HepG2 (cell line): Measurements from ENCODE around the gene RHBDD1. TPM values are rescaled to one million over a fixed set of nuclear protein-coding genes. Genes with fewer than 3 reads are reported as not detected.
A peak's percentile ranks its signal among the peaks of the same experiment; 100 is the strongest.

ENCODE experiments used
- ATAC-seq: fragments of 200-7000 bp; cut with Tn5 transposase; 3 replicates; pipeline ENCODE4 v1.9.1; 2020; ENCODE audit warnings: mild to moderate bottlenecking, moderate library complexity
- BruUV-seq: library from RNA; stranded (reverse); fragments of 400-500 nt; replicated peaks from 2 replicates; lab custom pipeline; 2021; lab: Mats Ljungman, UMichigan
- CTCF ChIA-PET: fragments of 300-600 bp; formaldehyde crosslinking; extraction: SDS; loops from one replicate; lab custom pipeline; 2021; ENCODE audit warnings: low total read pairs, inconsistent platforms, low intra/inter-chr PET ratio; lab: Yijun Ruan, JAX
- POLR2A ChIA-PET: fragments of 350-600 bp; sonication (Branson Sonifier 250); formaldehyde crosslinking; loops from one replicate; lab custom pipeline; 2020; ENCODE audit warnings: antibody characterized with exemption, inconsistent platforms; lab: Yijun Ruan, JAX
- DNase-seq: peaks from one replicate; pipeline ENCODE4 v3.0.0-alpha.2; 2015; ENCODE audit warnings: low spot score
- FAIRE-seq: peaks from 3 replicates; lab custom pipeline; 2011; peaks lifted over from hg19 to GRCh38; lab: Jason Lieb, UNC
- H2AFZ ChIP-seq: one replicate; pipeline ENCODE4 v1.6.1; 2011; ENCODE audit warnings: low read length, inconsistent platforms
- H3K27ac ChIP-seq: fragments of 300-600 bp; 3 replicates; pipeline ENCODE4 v1.8.0; 2011; ENCODE audit warnings: mixed run types, mild to moderate bottlenecking, mixed read lengths, low read length, inconsistent platforms; ENCODE audit not compliant: insufficient read depth; ENCODE audit errors: extremely low read length
- H3K27me3 ChIP-seq, 2 experiments: fragments of 200-600 bp in 1 of 2; 2 replicates in 1 of 2; 3 replicates in 1 of 2; pipeline versions ENCODE4 v1.6.0 to v1.8.0; 2011; ENCODE audit warnings: low read length in 2 of 2, mild to moderate bottlenecking in 2 of 2, moderate library complexity in 2 of 2, inconsistent platforms in 1 of 2; ENCODE audit not compliant: insufficient read depth in 2 of 2, control insufficient read depth in 1 of 2
- H3K36me3 ChIP-seq, 2 experiments: fragments of 200-600 bp in 1 of 2; replicated peaks in 1 of 2; 2 replicates in 1 of 2; 3 replicates in 1 of 2; pipeline versions ENCODE4 v1.5.1 to v1.8.0; 2011; ENCODE audit warnings: low read length in 2 of 2, inconsistent platforms in 1 of 2; ENCODE audit not compliant: insufficient read depth in 2 of 2, control insufficient read depth in 1 of 2
- H3K4me1 ChIP-seq: 2 replicates; pipeline ENCODE4 v1.5.1; 2012; ENCODE audit warnings: low read length, inconsistent platforms; ENCODE audit not compliant: insufficient read depth
- H3K4me2 ChIP-seq: 2 replicates; pipeline ENCODE4 v1.6.0; 2011; ENCODE audit warnings: low read depth, low read length, inconsistent platforms
- H3K4me3 ChIP-seq, 3 experiments: fragments of 200-600 bp in 1 of 3; sonication (generic), shearing (Covaris generic) in 1 of 3; replicated peaks in 1 of 3; 2 replicates each; pipeline ENCODE4 v1.5.1; 2011 to 2016; ENCODE audit warnings: low read length in 3 of 3, inconsistent platforms in 2 of 3, low read depth in 2 of 3, mild to moderate bottlenecking in 2 of 3, control low read depth in 1 of 3, mixed read lengths in 1 of 3; ENCODE audit not compliant: insufficient read depth in 1 of 3
- H3K79me2 ChIP-seq: one replicate; pipeline ENCODE4 v1.6.1; 2011; ENCODE audit warnings: low read length, inconsistent platforms; ENCODE audit not compliant: insufficient read depth
- H3K9ac ChIP-seq: 2 replicates; pipeline ENCODE4 v1.6.0; 2011; ENCODE audit warnings: mild to moderate bottlenecking, low read depth, low read length, inconsistent platforms; ENCODE audit not compliant: insufficient read depth
- H3K9me3 ChIP-seq: 2 replicates; pipeline ENCODE4 v1.5.1; 2012; ENCODE audit warnings: mild to moderate bottlenecking, low read length
- H4K20me1 ChIP-seq: 2 replicates; pipeline ENCODE4 v1.6.0; 2011; ENCODE audit warnings: inconsistent platforms, mild to moderate bottlenecking, low read length, moderate library complexity; ENCODE audit not compliant: insufficient read depth
- CENPT ChIP-seq: sonication (generic); formaldehyde crosslinking; IDR thresholded peaks from 2 replicates; pipeline ENCODE4 v1.8.0; 2022; ENCODE audit warnings: low read depth, mild to moderate bottlenecking, moderate library complexity, missing genetic modification reagents
- DZIP1 ChIP-seq: sonication (generic); formaldehyde crosslinking; IDR thresholded peaks from 2 replicates; pipeline ENCODE4 v1.5.0; 2020; ENCODE audit warnings: mild to moderate bottlenecking, missing genetic modification reagents
- MAF1 ChIP-seq: sonication (generic); formaldehyde crosslinking; IDR thresholded peaks from 2 replicates; pipeline ENCODE4 v1.5.0; 2020; ENCODE audit warnings: missing genetic modification reagents, borderline replicate concordance
- MAFF ChIP-seq: IDR thresholded peaks from 2 replicates; pipeline ENCODE4 v1.6.1; 2011; ENCODE audit warnings: low read depth, low read length, improper control_type of control experiment
- MAFK ChIP-seq, 2 experiments: IDR thresholded peaks in 1 of 2; conservative IDR thresholded peaks in 1 of 2; 2 replicates each; pipeline ENCODE4 v1.6.1; 2011; ENCODE audit warnings: improper control_type of control experiment in 2 of 2, low read length in 2 of 2
- SMYD3 ChIP-seq: sonication (generic); formaldehyde crosslinking; IDR thresholded peaks from 2 replicates; pipeline ENCODE4 v1.8.1; 2023; ENCODE audit warnings: mild to moderate bottlenecking, missing genetic modification reagents
- ZBTB39 ChIP-seq: sonication (generic); formaldehyde crosslinking; IDR thresholded peaks from 2 replicates; pipeline ENCODE4 v1.5.0; 2020; ENCODE audit warnings: missing genetic modification reagents
- WGBS: methylation state at CpG from one replicate; pipeline ENCODE4 v1.1.6; 2017; ENCODE audit warnings: low lambda C conversion rate; 5-methylcytosine and 5-hydroxymethylcytosine counted together
- in situ Hi-C: cut with HindIII; loops from 2 replicates; pipeline ENCODE4 v1.10.0; 2017; ENCODE audit warnings: low pct_unique_long_range_greater_than_20kb; ENCODE audit not compliant: extremely low pct_ligation_motif_present
- intact Hi-C: fragments of 100-400 bp; cut with micrococcal nuclease; formaldehyde crosslinking; loops from one replicate; pipeline ENCODE4 v1.10.0; 2022; ENCODE audit not compliant: unreplicated experiment
- polyA plus RNA-seq, 8 experiments: library from polyadenylated mRNA; depleted of rRNA in 3 of 8; stranded (reverse) in 7 of 8; unstranded in 1 of 8; fragments of >200 nt; fragmentation: Illumina TruSeq in 4 of 8; extraction: Trizol in 4 of 8; gene quantifications; 2 replicates each; pipeline versions ENCODE4 v1.2.1 to v1.2.3, GENCODE V29; 2011 to 2016; ENCODE audit warnings: low read depth in 4 of 8, missing spikeins in 1 of 8, mixed read lengths in 1 of 8; ENCODE audit not compliant: insufficient read depth in 1 of 8
- total RNA-seq, 5 experiments: library from RNA; depleted of rRNA; stranded (reverse); fragments of >200 nt; fragmentation: Illumina TruSeq; extraction: Trizol; gene quantifications; 2 replicates each; pipeline ENCODE4 v1.2.3, GENCODE V29; 2016; ENCODE audit warnings: low read depth in 1 of 5
- TF ChIP-seq, protein P1 (sequence below): IDR thresholded peaks from 2 replicates; pipeline ENCODE4 v1.6.1; 2016; ENCODE audit warnings: mild to moderate bottlenecking

The RHBDD1 gene
- total and polyA plus RNA-seq, 2 of the 13 experiments (the other 11 are each of a cell fraction or from before 2014, with no cell fraction given), result 8.2 to 9.5 TPM

DNA sequence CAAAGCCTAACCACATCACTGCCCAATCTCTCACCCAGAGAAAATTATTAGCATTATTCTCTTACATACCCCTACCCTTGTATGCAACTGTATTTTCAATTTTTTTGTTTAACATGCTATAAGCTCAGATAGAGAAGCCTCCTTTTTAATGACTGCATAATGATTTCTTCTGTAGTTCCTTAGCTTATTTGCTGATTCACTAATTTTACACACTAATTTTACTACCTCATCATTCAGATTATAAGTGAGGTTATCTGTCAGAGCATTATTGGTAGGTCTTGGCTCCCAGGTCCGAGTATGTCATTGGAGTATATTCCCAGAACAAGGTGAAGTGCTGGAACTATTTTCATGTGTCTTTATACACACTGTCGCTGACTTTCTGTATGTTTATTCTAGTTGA, 45.4 kb downstream of the RHBDD1 start:
- ATAC-seq, result no peak
- POLR2A ChIA-PET, result no interaction called here
- Histone ChIP-seq H2AFZ (no peak overlapping the region), H3K36me3 (no peaks in the 10 kb centered on the region), H3K4me1 (no peaks in the 10 kb centered on the region), H3K9ac (no peak overlapping the region), H3K27ac (no peak overlapping the region)
- in situ Hi-C loops, result no loop called here
- no peak for DNase-seq
- FAIRE-seq, result no peak
- TF ChIP-seq CENPT (CRISPR knock-in tag), result no peak
- TF ChIP-seq MAFF, result peak; percentile 62
- TF ChIP-seq SMYD3, result no peak
- TF ChIP-seq, protein P1, sequence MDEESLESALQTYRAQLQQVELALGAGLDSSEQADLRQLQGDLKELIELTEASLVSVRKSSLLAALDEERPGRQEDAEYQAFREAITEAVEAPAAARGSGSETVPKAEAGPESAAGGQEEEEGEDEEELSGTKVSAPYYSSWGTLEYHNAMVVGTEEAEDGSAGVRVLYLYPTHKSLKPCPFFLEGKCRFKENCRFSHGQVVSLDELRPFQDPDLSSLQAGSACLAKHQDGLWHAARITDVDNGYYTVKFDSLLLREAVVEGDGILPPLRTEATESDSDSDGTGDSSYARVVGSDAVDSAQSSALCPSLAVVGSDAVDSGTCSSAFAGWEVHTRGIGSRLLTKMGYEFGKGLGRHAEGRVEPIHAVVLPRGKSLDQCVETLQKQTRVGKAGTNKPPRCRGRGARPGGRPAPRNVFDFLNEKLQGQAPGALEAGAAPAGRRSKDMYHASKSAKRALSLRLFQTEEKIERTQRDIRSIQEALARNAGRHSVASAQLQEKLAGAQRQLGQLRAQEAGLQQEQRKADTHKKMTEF (CRISPR knock-in tag), result no peak
- TF ChIP-seq ZBTB39 (CRISPR knock-in tag), result no peak
- TF ChIP-seq MAFK (conservative IDR thresholded peaks at IDR 0.05 in 1 of 2, IDR thresholded peaks at IDR 0.05 in 1 of 2; ENCODE audit: low read length in 2 of 2), result peak; percentile 42 to 60; a peak in 2 of 4 replicates
- no peak for TF ChIP-seq MAF1 (CRISPR knock-in tag)
- no peak for TF ChIP-seq DZIP1 (CRISPR knock-in tag)
- TF ChIP-seq, all 625 proteins: peak for 2
- Histone ChIP-seq H3K79me2 (no peaks in the 10 kb centered on the region), H3K4me3 (no peak overlapping the region), H3K9me3 (no peaks in the 10 kb centered on the region), H3K27me3 (no peaks in the 10 kb centered on the region), H3K4me2 (no peak overlapping the region), H4K20me1 (no peaks in the 10 kb centered on the region)
- intact Hi-C loops, result no loop called here
- BruUV-seq, result no TSS peak
- CTCF ChIA-PET, result no interaction called here
- 61% methylated on average over 2 of the region's 2 CpGs for WGBS
